Measurements from ENCODE around the gene UBL4A.
"Not testable (repeated sequence)": the region's sequence is repeated elsewhere in the genome, so short reads cannot be mapped to it uniquely, and the experiment has no call there.

Gene UBL4A

DNA sequence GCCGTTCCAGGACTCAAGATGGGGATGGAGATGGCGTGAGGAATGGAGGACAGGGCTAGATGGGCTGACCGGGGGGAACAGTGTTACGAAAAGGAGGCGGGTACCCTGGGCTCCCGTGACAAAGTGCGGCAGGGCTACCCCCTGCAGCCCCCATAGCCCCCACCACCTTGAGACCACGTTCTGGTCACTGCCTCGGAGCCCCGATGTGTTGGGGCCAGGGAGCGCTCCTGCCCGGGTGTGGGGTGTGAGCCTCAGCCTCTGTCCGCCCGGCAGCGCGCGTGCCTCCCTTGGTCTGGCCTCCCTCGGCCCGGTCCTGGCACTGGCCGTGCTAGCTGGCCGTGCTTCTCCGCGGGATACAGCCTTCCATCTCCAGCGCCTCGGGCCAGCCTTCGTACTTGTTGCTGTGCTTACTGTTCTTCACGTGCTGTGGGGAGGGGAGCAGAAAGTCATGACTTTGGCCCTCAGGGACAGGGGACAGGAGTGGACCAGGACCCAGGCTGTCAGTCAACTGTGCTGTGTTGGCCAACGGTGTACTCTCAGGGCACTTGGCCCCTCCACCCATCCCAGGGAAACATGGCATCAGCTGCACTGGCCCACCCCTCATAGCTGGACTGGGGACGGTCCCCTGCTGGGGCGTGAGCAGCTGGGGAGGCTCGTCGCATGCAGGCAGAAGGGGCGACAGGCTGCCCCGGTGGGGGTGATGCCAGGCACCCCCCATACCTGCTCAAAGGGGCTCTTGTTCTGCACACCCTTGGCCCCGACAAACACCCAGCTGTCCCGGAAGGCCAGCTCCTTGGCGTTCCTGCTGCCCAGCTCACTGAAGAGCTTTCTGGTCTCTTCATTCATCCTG is 20.3 kb upstream of the UBL4A start:
- Histone ChIP-seq H3K9me3 (ENCODE audit: low read length) (no peaks in the 10 kb centered on the region), H3K36me3 (ENCODE audit: insufficient read depth, low read length) (no peaks in the 10 kb centered on the region), H3K4me3 (ENCODE audit: low read depth in 1 of 2, low read length in 2 of 2) (no peak overlapping the region), H3K9ac (ENCODE audit: low read length) (no peak overlapping the region), H3K27ac (ENCODE audit: low read depth, low read length) (no peak overlapping the region), H3K27me3 (ENCODE audit: control insufficient read depth in 1 of 2, insufficient read depth in 2 of 2, low read length in 2 of 2) (peaks cover 0 to 15% of the 10 kb centered on the region in 2 donors), H3K4me1 (ENCODE audit: insufficient read depth, low read length) (no peaks in the 10 kb centered on the region)

DNA sequence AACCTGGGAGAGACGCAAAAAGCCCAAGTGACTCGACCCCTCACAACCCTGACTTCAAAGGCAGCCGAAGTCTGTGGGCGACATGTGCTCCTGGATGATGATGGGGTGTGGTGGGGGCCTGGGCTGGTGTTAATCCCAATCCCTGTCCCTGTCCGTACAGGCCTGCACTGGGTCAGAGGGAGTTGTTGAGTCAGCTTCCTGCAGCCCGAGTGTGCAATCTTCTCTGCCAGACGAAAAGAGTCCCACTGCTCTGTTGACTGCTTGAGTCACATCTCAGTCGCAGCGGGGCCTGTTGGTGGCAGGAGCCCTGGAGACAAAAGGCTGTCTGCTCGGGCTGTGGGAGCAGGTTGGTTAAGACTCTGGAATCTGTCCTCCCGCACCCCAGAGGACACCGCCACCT is 19.3 kb upstream of the UBL4A start:
- Histone ChIP-seq H3K9me3 (ENCODE audit: low read length) (no peaks in the 10 kb centered on the region), H3K4me1 (ENCODE audit: insufficient read depth, low read length) (no peaks in the 10 kb centered on the region), H3K4me3 (ENCODE audit: low read depth in 1 of 2, low read length in 2 of 2) (no peak overlapping the region), H3K9ac (ENCODE audit: low read length) (no peak overlapping the region), H3K36me3 (ENCODE audit: insufficient read depth, low read length) (no peaks in the 10 kb centered on the region), H3K27ac (ENCODE audit: low read depth, low read length) (no peak overlapping the region), H3K27me3 (ENCODE audit: control insufficient read depth in 1 of 2, insufficient read depth in 2 of 2, low read length in 2 of 2) (peaks cover 0 to 15% of the 10 kb centered on the region in 2 donors)

DNA sequence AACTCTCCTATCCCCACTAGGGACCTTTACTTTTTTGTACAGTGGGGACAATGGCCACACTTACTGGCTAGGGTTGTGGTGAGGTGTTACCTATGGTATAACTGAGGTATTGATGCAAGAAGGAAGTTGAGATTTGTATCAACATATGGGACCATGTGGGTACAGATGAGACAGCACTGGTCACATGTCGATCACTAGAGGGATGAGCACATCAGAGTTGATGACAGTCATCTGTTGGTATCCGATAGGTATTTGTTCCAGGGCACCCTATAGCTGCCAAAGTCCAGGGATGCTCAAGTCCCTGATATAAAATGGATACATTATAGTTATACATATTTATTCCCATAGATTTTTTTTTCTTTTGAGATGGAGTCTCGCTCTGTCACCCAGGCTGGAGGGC is 16.6 kb upstream of the UBL4A start:
- no peaks in the 10 kb centered on the region for H3K4me1 ChIP-seq (ENCODE audit: insufficient read depth, low read length)
- H3K9ac ChIP-seq (ENCODE audit: low read length), result no peak overlapping the region
- no peak overlapping the region for H3K4me3 ChIP-seq (ENCODE audit: low read depth in 1 of 2, low read length in 2 of 2)
- no peaks in the 10 kb centered on the region for H3K9me3 ChIP-seq (ENCODE audit: low read length)
- peaks cover 0 to 15% of the 10 kb centered on the region in 2 donors for H3K27me3 ChIP-seq (ENCODE audit: control insufficient read depth in 1 of 2, insufficient read depth in 2 of 2, low read length in 2 of 2)
- H3K27ac ChIP-seq (ENCODE audit: low read depth, low read length), result no peak overlapping the region
- no peaks in the 10 kb centered on the region for H3K36me3 ChIP-seq (ENCODE audit: insufficient read depth, low read length)

DNA sequence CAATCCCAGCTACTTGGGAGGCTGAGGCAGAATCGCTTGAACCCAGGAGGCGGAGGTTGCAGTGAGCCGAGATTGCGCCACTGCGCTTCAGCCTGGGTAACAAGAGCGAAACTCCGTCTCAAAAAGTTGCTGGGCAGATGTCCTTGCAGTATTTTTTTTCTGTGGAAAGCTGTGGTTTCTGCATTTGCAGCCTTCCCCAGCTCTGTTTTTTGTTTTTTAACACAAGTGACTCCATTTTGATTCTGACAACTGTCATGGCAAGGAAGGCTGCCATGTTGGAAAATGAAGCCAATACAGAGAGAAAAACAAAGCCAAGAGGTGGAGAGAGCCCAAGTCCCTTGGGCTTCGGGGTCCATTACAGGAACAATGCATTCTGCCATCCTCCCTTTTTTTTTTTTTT is 15.7 kb upstream of the UBL4A start:
- H3K4me1 ChIP-seq (ENCODE audit: insufficient read depth, low read length), result no peaks in the 10 kb centered on the region
- H3K9ac ChIP-seq (ENCODE audit: low read length), result no peak overlapping the region
- H3K27ac ChIP-seq (ENCODE audit: low read depth, low read length), result no peak overlapping the region
- H3K36me3 ChIP-seq (ENCODE audit: insufficient read depth, low read length), result no peaks in the 10 kb centered on the region
- H3K4me3 ChIP-seq (ENCODE audit: low read depth in 1 of 2, low read length in 2 of 2), result no peak overlapping the region
- H3K27me3 ChIP-seq (ENCODE audit: control insufficient read depth in 1 of 2, insufficient read depth in 2 of 2, low read length in 2 of 2), result peaks cover 0 to 7% of the 10 kb centered on the region in 2 donors
- H3K9me3 ChIP-seq (ENCODE audit: low read length), result no peaks in the 10 kb centered on the region

DNA sequence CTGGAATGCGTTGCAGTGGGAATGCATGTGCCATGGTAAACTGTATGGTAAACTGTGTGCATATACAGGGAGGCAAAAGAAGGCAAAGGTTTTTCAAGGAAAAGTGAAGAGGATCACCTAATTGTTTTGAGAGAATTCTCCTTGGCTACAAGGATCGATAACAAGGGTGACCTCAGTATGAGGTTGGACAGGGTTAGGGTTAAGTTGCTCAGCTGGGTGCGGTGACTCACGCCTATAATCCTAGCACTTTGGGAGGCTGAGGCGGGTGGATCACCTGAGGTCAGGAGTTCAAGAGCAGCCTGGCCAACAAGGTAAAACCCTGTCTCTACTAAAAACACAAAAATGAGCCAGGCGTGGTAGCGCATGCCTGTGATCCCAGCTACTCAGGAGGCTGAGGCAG is 15.0 kb upstream of the UBL4A start:
- not testable (repeated sequence) for H3K36me3 ChIP-seq (ENCODE audit: insufficient read depth, low read length); H3K9me3 ChIP-seq (ENCODE audit: low read length); H3K27ac ChIP-seq (ENCODE audit: low read depth, low read length); H3K27me3 ChIP-seq (ENCODE audit: control insufficient read depth in 1 of 2, insufficient read depth in 2 of 2, low read length in 2 of 2); H3K9ac ChIP-seq (ENCODE audit: low read length); H3K4me1 ChIP-seq (ENCODE audit: insufficient read depth, low read length); H3K4me3 ChIP-seq (ENCODE audit: low read depth in 1 of 2, low read length in 2 of 2)

DNA sequence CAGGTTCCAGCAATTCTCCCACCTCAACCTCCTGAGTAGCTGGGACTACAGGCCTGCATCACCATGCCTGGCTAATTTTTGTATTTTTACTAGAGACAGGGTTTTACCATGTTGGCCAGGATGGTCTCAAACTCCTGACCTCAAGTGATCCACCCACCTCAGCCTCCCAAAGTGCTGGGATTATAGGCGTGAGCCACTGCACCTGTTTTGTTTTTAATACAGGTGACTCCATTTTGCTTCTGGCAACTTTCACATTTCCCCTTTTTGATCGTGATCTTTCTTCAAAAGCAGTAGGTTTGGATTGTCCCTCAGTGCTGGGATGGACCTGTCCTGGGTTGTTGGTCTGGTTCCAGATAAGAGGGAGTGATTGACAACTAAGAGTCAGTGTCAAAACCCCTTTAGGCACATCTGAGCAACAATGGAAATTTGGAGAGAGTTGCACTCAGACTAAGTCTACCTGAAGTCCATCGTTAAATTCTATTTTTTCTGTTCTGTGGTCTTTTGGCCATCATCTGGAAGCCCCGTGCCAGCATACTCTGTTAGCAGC is 10.2 kb upstream of the UBL4A start:
- H3K4me1 ChIP-seq (ENCODE audit: insufficient read depth, low read length); H3K36me3 ChIP-seq (ENCODE audit: insufficient read depth, low read length); H3K27me3 ChIP-seq (ENCODE audit: control insufficient read depth in 1 of 2, insufficient read depth in 2 of 2, low read length in 2 of 2); H3K9me3 ChIP-seq (ENCODE audit: low read length); H3K9ac ChIP-seq (ENCODE audit: low read length); H3K27ac ChIP-seq (ENCODE audit: low read depth, low read length); H3K4me3 ChIP-seq (ENCODE audit: low read depth in 1 of 2, low read length in 2 of 2): not testable (repeated sequence)

DNA sequence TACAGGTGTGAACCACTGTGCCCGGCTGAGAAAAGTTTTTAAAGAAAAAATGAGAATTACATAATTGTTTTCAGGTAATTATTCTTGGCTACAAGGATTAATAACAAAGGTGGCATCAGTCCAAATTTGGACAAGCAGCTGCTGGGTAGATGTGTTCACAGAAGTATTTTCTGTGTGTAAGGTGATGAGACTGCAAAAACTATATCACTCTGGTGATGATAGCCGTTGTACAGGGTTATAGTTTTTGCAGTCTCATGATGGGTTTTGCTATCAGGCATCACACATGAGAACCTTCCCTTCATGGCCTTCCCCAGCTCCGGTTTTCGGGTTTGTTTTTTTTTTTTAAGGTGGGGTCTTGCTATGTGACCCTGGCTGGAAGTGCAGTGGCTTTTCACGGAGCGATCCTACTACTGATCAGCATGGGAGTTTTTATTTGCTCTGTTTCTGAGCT is 9.1 kb upstream of the UBL4A start:
- Histone ChIP-seq H3K4me3 (ENCODE audit: low read depth in 1 of 2, low read length in 2 of 2) (no peak overlapping the region), H3K9me3 (ENCODE audit: low read length) (no peaks in the 10 kb centered on the region), H3K27ac (ENCODE audit: low read depth, low read length) (no peak overlapping the region), H3K4me1 (ENCODE audit: insufficient read depth, low read length) (no peaks in the 10 kb centered on the region), H3K36me3 (ENCODE audit: insufficient read depth, low read length) (no peaks in the 10 kb centered on the region), H3K9ac (ENCODE audit: low read length) (no peak overlapping the region), H3K27me3 (ENCODE audit: control insufficient read depth in 1 of 2, insufficient read depth in 2 of 2, low read length in 2 of 2) (no peaks in the 10 kb centered on the region)

DNA sequence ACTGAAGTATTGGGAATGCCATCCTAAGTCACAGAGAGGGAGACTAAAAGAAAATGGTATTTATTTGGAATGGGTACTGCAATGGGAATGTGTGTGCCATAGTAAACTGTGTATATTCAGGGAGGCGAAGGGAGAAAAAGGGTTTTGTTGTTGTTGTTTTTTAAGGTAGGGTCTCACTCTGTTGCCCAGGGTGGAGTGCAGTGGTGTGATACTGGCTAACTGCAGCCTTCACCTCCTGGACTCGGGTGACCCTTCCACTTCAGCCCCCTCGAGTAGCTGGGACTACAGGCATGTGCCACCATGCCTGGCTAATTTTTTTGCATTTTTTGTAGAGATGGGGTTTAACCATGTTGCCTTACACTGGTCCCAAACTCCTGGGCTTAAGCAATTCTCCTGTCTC is 8.3 kb upstream of the UBL4A start:
- no peaks in the 10 kb centered on the region for H3K4me1 ChIP-seq (ENCODE audit: insufficient read depth, low read length)
- H3K27me3 ChIP-seq (ENCODE audit: control insufficient read depth in 1 of 2, insufficient read depth in 2 of 2, low read length in 2 of 2), result no peaks in the 10 kb centered on the region
- H3K9me3 ChIP-seq (ENCODE audit: low read length), result no peaks in the 10 kb centered on the region
- H3K4me3 ChIP-seq (ENCODE audit: low read depth in 1 of 2, low read length in 2 of 2), result no peak overlapping the region
- no peaks in the 10 kb centered on the region for H3K36me3 ChIP-seq (ENCODE audit: insufficient read depth, low read length)
- H3K27ac ChIP-seq (ENCODE audit: low read depth, low read length), result no peak overlapping the region
- no peak overlapping the region for H3K9ac ChIP-seq (ENCODE audit: low read length)

DNA sequence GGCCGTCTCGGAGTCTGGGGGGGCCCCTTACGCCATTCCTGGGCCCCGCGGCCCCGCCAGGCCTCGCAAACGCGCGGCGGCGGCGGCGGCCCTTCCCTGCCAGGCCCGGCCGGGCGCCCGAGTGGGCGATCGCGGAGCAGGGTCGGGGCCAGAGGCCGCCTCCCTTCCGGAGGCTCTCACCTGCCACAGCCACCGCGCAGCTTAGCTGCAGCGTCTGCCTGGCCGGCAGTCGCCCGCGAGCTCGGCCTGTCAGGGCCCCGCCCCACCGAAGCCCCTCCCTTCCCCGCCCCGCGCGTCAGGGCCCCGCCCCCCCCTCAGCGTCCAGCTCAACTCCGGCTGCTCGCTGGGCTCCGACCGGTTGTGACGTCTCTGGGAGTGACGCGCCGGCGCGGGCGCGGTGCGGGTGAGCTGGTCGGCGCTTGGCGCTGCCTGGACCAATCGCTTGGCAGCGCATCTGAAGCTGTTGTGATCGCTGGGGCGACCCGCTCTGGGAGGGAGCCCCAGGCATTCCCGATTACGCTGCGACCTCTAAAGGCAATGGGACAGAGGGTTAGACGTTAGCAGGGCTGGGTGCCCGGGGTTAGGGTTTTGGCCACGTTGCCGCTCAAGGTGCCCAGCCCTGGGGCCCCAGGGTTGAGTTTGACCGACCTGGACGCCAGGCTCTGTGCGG is 4.1 kb upstream of the UBL4A start, which contains the start of gene SLC10A3:
SLC10A3 (minus strand) TSS at position 216 of the 670 bp plus-strand sequence. CDS start 1,689 bp downstream, outside the sequence.
- Histone ChIP-seq H3K27ac (ENCODE audit: low read depth, low read length) (peak within 1 kb of the TSS; percentile 61), H3K4me3 (ENCODE audit: low read depth in 1 of 2, low read length in 2 of 2) (peak within 1 kb of the TSS; percentile 58 to 63), H3K9ac (ENCODE audit: low read length) (peak within 1 kb of the TSS; percentile 57), H3K9me3 (ENCODE audit: low read length) (no peaks in the 10 kb centered on the region), H3K36me3 (ENCODE audit: insufficient read depth, low read length) (peaks cover 5% of the 10 kb centered on the region), H3K27me3 (ENCODE audit: control insufficient read depth in 1 of 2, insufficient read depth in 2 of 2, low read length in 2 of 2) (no peaks in the 10 kb centered on the region), H3K4me1 (ENCODE audit: insufficient read depth, low read length) (peaks cover 10% of the 10 kb centered on the region)

DNA sequence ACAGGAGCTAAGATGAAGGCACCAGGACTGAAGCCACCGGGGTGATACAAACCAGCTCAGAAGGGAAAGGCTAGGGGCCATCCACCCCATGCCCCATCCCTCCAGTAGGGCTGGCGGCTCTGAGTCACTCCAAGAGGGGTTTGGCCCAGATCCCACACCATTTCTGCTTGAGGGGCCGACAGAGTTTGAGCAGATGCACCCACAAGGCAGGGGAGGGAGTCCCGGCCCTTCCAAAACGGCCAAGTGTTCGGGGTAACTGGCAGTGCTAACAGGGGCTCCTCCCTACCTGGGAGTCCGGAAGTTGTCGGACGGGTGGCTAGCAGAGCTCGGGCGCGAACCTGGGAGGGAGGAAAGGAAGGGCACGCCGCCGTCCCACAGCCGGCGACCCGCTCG is 3.6 kb upstream of the UBL4A start:
- Histone ChIP-seq H3K9ac (ENCODE audit: low read length) (peak overlapping the region; percentile 57), H3K9me3 (ENCODE audit: low read length) (no peaks in the 10 kb centered on the region), H3K4me1 (ENCODE audit: insufficient read depth, low read length) (peaks cover 15% of the 10 kb centered on the region), H3K27ac (ENCODE audit: low read depth, low read length) (peak overlapping the region; percentile 56), H3K36me3 (ENCODE audit: insufficient read depth, low read length) (peaks cover 10% of the 10 kb centered on the region), H3K4me3 (ENCODE audit: low read depth in 1 of 2, low read length in 2 of 2) (peak overlapping the region; percentile 58 to 63), H3K27me3 (ENCODE audit: control insufficient read depth in 1 of 2, insufficient read depth in 2 of 2, low read length in 2 of 2) (no peaks in the 10 kb centered on the region)

DNA sequence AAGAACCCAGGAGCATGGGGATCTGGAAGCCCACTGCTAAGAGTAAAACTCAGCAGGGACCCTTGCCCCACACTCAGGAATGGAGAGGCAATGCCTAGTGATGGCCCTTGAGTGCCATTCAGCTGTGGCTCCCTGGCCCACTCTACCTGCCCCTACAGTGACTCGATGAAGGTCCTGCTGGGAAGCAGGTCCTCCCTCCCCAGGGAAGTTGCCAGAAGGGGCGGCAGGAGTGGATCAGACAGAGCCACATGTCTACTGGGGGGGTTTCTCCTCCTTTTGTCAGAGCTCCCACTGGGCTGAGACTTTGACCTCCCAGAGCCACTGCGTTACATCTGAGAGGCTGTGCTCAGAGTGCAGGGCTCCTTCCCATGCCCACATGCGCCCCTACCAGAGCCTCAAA is 2.8 kb upstream of the UBL4A start:
- no peak overlapping the region for H3K9ac ChIP-seq (ENCODE audit: low read length)
- H3K4me1 ChIP-seq (ENCODE audit: insufficient read depth, low read length), result peaks cover 17% of the 10 kb centered on the region
- H3K36me3 ChIP-seq (ENCODE audit: insufficient read depth, low read length), result peaks cover 17% of the 10 kb centered on the region
- no peak overlapping the region for H3K27ac ChIP-seq (ENCODE audit: low read depth, low read length)
- H3K9me3 ChIP-seq (ENCODE audit: low read length), result no peaks in the 10 kb centered on the region
- H3K4me3 ChIP-seq (ENCODE audit: low read depth in 1 of 2, low read length in 2 of 2), result peak overlapping the region in 1 of 2 donors; percentile 63
- no peaks in the 10 kb centered on the region for H3K27me3 ChIP-seq (ENCODE audit: control insufficient read depth in 1 of 2, insufficient read depth in 2 of 2, low read length in 2 of 2)
